Activated B cell treated with CpG ODN at 0.5 μM for 24 hours (primary cell): ENCODE measurements around the gene FNTB. TPM values are rescaled to one million over a fixed set of nuclear protein-coding genes. Genes with fewer than 3 reads are reported as not detected.

Experiments used
- ATAC-seq: fragments of 200-7000 bp; cut with Tn5 transposase; one replicate; pipeline ENCODE4 v1.10.0; 2021; ENCODE audit warnings: low read depth, mild to moderate bottlenecking, moderate library complexity
- CTCF ChIA-PET: fragments of 350-600 bp; sonication (Branson Sonifier 250); formaldehyde crosslinking; loops from one replicate; lab custom pipeline; 2021; ENCODE audit warnings: antibody characterized with exemption; lab: Charles Lee
- POLR2A ChIA-PET: fragments of 350-600 bp; sonication (Branson Sonifier 250); formaldehyde crosslinking; loops from one replicate; lab custom pipeline; 2021; ENCODE audit warnings: antibody characterized with exemption; lab: Charles Lee
- DNase-seq: peaks from one replicate; pipeline ENCODE4 v3.0.0; 2022
- H3K27ac Mint-ChIP-seq: one replicate; pipeline ENCODE4 v1.8.0; 2020; ENCODE audit warnings: mixed read lengths
- H3K27me3 Mint-ChIP-seq: one replicate; pipeline ENCODE4 v1.8.0; 2021; ENCODE audit warnings: mixed read lengths
- H3K36me3 Mint-ChIP-seq: one replicate; pipeline ENCODE4 v1.8.0; 2021; ENCODE audit warnings: low read depth, mixed read lengths
- H3K4me1 Mint-ChIP-seq: one replicate; pipeline ENCODE4 v1.8.0; 2021; ENCODE audit warnings: mixed read lengths
- H3K4me3 Mint-ChIP-seq: one replicate; pipeline ENCODE4 v1.8.0; 2020; ENCODE audit warnings: mild to moderate bottlenecking, mixed read lengths
- H3K9me3 Mint-ChIP-seq: one replicate; pipeline ENCODE4 v1.8.0; 2020; ENCODE audit warnings: mixed read lengths
- intact Hi-C: fragments of 100-400 bp; cut with micrococcal nuclease; formaldehyde crosslinking; loops from one replicate; pipeline ENCODE4 v1.15.1; 2024
- total RNA-seq: library from RNA; stranded (reverse); gene quantifications from 2 replicates; pipeline ENCODE4 v1.2.3, GENCODE V29; 2022
- TF ChIP-seq, protein P1 (sequence below): fragments of 200-600 bp; IDR thresholded peaks from one replicate; pipeline ENCODE4 v1.8.0; 2022; ENCODE audit warnings: antibody characterized with exemption, mild to moderate bottlenecking

The FNTB gene
- total RNA-seq, 1 donor from 2014 or later, result 10.5 TPM

DNA sequence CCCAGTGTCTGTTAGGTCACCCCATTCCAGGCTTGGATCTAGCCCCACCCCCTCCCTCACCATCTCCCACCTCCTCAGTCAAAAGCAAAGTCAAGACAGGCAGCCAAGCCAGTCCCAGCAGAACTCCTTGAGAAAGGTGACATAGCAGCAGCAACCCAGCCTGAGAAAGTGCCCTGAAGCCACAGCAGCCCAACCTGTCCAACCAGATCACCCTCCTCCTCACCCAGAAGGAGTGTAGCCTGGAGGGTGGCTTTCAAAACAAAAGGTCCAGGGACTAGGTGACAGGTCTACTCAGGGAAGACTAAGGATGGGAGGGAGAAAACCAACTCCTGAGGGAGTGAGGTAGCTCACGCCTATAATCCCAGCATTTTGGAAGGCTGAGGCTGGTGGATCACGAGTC, 19.7 kb upstream of the FNTB start:
- Mint-ChIP-seq H3K4me1 (peaks cover 6% of the 10 kb centered on the region), H3K27ac (no peak overlapping the region), H3K4me3 (no peak overlapping the region), H3K27me3 (peaks cover 3% of the 10 kb centered on the region), H3K36me3 (no peaks in the 10 kb centered on the region), H3K9me3 (no peaks in the 10 kb centered on the region)
- POLR2A ChIA-PET, result no interaction called here
- ATAC-seq (no peak), DNase-seq (no peak)
- CTCF ChIA-PET, result no interaction called here
- intact Hi-C loops, result no loop called here
- TF ChIP-seq, protein P1, sequence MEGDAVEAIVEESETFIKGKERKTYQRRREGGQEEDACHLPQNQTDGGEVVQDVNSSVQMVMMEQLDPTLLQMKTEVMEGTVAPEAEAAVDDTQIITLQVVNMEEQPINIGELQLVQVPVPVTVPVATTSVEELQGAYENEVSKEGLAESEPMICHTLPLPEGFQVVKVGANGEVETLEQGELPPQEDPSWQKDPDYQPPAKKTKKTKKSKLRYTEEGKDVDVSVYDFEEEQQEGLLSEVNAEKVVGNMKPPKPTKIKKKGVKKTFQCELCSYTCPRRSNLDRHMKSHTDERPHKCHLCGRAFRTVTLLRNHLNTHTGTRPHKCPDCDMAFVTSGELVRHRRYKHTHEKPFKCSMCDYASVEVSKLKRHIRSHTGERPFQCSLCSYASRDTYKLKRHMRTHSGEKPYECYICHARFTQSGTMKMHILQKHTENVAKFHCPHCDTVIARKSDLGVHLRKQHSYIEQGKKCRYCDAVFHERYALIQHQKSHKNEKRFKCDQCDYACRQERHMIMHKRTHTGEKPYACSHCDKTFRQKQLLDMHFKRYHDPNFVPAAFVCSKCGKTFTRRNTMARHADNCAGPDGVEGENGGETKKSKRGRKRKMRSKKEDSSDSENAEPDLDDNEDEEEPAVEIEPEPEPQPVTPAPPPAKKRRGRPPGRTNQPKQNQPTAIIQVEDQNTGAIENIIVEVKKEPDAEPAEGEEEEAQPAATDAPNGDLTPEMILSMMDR, result no peak

DNA sequence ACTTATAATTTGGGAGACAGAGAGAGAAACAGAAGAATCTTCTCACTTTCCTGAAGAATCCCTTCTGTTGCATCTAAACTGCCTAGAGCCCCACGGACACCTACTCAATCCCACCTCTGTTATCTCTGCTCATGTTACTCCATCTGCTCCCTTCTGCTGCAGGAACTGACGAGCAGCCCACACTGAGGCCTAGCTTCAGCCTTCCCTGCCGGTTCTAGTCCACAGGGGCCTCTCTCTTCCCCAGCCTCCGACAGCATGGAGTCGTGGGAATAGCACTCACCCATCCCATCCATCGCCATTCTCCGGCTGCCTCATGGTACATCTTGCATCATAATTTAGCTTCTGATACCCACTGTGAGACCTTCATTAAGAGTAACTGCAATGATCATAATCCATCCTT, 18.5 kb upstream of the FNTB start:
- H3K4me3 Mint-ChIP-seq, result no peak overlapping the region
- peaks cover 9% of the 10 kb centered on the region for H3K4me1 Mint-ChIP-seq
- CTCF ChIA-PET, result no interaction called here

DNA sequence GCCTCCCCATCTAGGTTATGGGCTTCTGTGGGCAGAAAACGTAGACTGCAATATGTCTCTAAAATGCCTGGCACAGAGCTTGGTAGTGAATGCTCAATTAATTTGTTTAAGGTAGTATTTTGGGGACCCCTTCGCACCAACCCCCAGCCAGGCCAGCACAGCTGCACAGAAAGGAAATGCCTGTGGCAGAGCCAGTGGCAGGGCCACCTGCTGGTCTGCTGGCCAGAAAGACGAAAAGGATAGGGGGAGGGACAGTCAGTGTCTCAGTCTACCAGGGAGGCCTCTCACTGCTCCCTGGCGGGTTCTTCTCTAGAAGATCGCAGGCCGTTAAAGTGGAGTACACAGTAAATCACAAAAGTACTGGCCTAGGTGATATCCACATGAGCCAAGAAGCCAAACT, 18.0 kb upstream of the FNTB start:
- H3K9me3 Mint-ChIP-seq, result no peaks in the 10 kb centered on the region
- ATAC-seq, result no peak
- DNase-seq, result no peak
- no peak overlapping the region for H3K27ac Mint-ChIP-seq
- peaks cover 9% of the 10 kb centered on the region for H3K4me1 Mint-ChIP-seq
- CTCF ChIA-PET, result no interaction called here
- intact Hi-C loops, result no loop called here
- H3K27me3 Mint-ChIP-seq, result peaks cover 3% of the 10 kb centered on the region
- POLR2A ChIA-PET, result no interaction called here
- H3K4me3 Mint-ChIP-seq, result no peak overlapping the region
- no peaks in the 10 kb centered on the region for H3K36me3 Mint-ChIP-seq
- TF ChIP-seq, protein P1, result no peak

More for the DNA sequence above, 18.5 kb upstream of the FNTB start:
- no peak overlapping the region for H3K27ac Mint-ChIP-seq
- POLR2A ChIA-PET, result no interaction called here
- TF ChIP-seq, protein P1, result no peak
- no peak for DNase-seq
- H3K9me3 Mint-ChIP-seq, result no peaks in the 10 kb centered on the region
- intact Hi-C loops, result no loop called here
- no peaks in the 10 kb centered on the region for H3K36me3 Mint-ChIP-seq
- ATAC-seq, result no peak
- H3K27me3 Mint-ChIP-seq, result peaks cover 3% of the 10 kb centered on the region

DNA sequence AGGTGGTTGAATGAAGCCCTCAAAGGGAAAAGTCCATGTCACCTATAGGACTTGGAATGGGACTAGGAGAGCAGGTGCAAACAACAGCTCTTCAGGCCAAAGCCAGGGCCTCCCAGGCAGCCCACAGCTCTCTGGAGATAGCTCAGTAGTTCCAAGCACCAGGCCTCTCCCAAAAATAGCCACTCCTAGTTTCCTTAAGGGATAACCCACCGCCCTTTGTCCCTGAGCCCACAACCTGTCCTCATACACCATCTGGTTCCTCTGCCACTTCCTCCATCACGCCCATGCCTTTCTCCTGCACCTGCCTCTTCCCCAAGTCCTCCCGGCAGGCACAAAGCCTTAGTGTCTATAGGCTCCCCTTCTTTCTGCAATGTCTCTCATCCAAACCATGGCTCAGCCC, 16.7 kb upstream of the FNTB start:
- CTCF ChIA-PET, result interaction anchor here (1.1 kb wide), 1 partner anchor 146 kb away, joined by 4 read pairs; no protein-coding TSS in a partner anchor

DNA sequence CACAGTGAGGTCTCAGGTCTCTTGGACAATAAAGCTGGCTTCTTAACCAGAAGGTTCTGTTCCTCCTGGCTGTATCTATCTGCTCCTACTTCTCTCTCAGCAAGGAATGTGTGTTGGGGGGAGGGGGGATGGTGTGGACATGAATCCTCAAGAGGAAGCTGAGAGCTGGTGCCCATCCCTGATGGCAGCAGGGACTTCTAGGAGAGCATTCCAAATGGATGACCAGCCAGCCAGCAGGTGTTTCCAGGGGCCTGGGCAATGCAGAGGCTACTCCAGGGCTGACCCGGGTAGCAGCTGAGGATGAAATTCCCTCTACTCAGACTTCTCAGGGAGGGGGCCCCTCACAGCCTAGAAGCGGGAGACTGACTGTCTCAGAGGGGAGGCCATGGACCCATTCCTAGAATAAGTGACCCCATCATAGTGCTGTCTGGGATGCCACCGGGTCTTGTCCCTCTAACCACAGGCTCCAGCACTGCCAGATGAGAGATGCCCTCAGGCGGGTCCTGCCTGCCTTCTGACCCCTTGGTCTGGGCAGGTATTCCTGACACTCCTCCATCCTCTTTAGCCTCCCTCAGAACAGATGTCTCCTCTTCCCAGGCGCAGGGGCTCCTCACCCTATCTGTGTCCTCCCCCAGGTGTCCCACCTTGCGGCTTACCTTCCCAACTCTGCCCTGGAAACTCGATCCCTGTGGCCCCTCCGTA, 15.8 kb upstream of the FNTB start:
- intact Hi-C loops, result no loop called here
- CTCF ChIA-PET, result no interaction called here
- peak overlapping the region; percentile 74 for H3K4me3 Mint-ChIP-seq
- TF ChIP-seq, protein P1, result no peak
- H3K4me1 Mint-ChIP-seq, result peaks cover 9% of the 10 kb centered on the region
- H3K27ac Mint-ChIP-seq, result no peak overlapping the region
- H3K9me3 Mint-ChIP-seq, result no peaks in the 10 kb centered on the region
- DNase-seq, result no peak
- ATAC-seq, result no peak
- no peaks in the 10 kb centered on the region for H3K36me3 Mint-ChIP-seq
- POLR2A ChIA-PET, result interaction anchor here (0.6 to 0.7 kb wide), 2 partner anchors 719 to 931 kb away, joined by 5 read pairs; no protein-coding TSS in a partner anchor
- H3K27me3 Mint-ChIP-seq, result peaks cover 3% of the 10 kb centered on the region

More for the DNA sequence above, 16.7 kb upstream of the FNTB start:
- no peaks in the 10 kb centered on the region for H3K36me3 Mint-ChIP-seq
- DNase-seq (no peak), ATAC-seq (no peak)
- no peaks in the 10 kb centered on the region for H3K9me3 Mint-ChIP-seq
- intact Hi-C loops, result no loop called here
- POLR2A ChIA-PET, result no interaction called here
- H3K27ac Mint-ChIP-seq, result no peak overlapping the region
- peaks cover 9% of the 10 kb centered on the region for H3K4me1 Mint-ChIP-seq
- H3K27me3 Mint-ChIP-seq, result peaks cover 3% of the 10 kb centered on the region
- no peak overlapping the region for H3K4me3 Mint-ChIP-seq
- TF ChIP-seq, protein P1, result no peak
